ENCODE data around the gene HLCS.

- TF ChIP-seq, protein P1, sequence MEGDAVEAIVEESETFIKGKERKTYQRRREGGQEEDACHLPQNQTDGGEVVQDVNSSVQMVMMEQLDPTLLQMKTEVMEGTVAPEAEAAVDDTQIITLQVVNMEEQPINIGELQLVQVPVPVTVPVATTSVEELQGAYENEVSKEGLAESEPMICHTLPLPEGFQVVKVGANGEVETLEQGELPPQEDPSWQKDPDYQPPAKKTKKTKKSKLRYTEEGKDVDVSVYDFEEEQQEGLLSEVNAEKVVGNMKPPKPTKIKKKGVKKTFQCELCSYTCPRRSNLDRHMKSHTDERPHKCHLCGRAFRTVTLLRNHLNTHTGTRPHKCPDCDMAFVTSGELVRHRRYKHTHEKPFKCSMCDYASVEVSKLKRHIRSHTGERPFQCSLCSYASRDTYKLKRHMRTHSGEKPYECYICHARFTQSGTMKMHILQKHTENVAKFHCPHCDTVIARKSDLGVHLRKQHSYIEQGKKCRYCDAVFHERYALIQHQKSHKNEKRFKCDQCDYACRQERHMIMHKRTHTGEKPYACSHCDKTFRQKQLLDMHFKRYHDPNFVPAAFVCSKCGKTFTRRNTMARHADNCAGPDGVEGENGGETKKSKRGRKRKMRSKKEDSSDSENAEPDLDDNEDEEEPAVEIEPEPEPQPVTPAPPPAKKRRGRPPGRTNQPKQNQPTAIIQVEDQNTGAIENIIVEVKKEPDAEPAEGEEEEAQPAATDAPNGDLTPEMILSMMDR (IDR thresholded peaks at IDR 0.05; ENCODE audit: extremely low read depth in 1 of 2, insufficient read depth in 1 of 2, low read depth in 1 of 2, low read length in 2 of 2), result no peak
- TF ChIP-seq POLR2A (IDR thresholded peaks at IDR 0.05; ENCODE audit: low read depth, low read length), result no peak
- no peak for TF ChIP-seq EZH2 (IDR thresholded peaks at IDR 0.05; ENCODE audit: borderline replicate concordance, low read depth, low read length, severe bottlenecking)
- TF ChIP-seq POLR2AphosphoS5 (IDR thresholded peaks at IDR 0.05; ENCODE audit: insufficient read depth, low read depth, low read length), result no peak
Observed at GRCh38 chr21:36744190-36744559, 222.3 kb downstream of the HLCS start.

All from endothelial cell of umbilical vein (primary cell).